ENCODE data around the gene FBF1. TPM values are rescaled to one million over a fixed set of nuclear protein-coding genes. Genes with fewer than 3 reads are reported as not detected.

Gene FBF1
- total and polyA plus RNA-seq, 2 of the 8 experiments (the other 6 are each of a cell fraction or from before 2014, with no cell fraction given) = 8.1 to 13.1 TPM

DNA sequence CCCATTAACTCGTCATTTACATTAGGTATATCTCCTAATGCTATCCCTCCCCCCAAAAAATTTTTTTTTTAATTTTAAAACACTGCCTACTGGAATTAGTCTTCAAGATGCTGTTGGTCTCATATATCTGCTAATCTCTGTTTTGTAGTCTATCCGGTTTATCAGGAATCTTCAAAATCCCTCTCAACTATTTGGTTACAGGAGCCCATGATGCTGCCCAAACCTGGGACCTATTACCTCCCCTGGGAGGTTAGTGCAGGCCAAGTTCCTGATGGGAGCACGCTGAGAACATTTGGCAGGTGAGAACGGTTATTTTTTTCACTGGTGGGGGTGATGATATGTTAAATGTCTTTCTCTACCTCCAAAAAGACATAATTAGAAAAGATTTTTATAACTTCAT, 45.1 kb upstream of the FBF1 start:
- no peaks in the 10 kb centered on the region for H3K27me3 ChIP-seq (replicated peaks in 1 of 4; ENCODE audit: control insufficient read depth in 3 of 4, extremely low read depth in 1 of 4, insufficient read depth in 3 of 4, low read length in 3 of 4)
- H3K14ac ChIP-seq (ENCODE audit: insufficient read length) = no peak overlapping the region
- no peaks in the 10 kb centered on the region for H4K20me1 ChIP-seq (replicated peaks in 1 of 2; ENCODE audit: control insufficient read depth in 1 of 2, insufficient read depth in 2 of 2, low read length in 2 of 2)
- H3K36me3 ChIP-seq (ENCODE audit: control insufficient read depth in 2 of 4, insufficient read depth in 4 of 4, low read length in 3 of 4) = peaks cover 0 to 3% (median 1%) of the 10 kb centered on the region in 4 experiments; a peak in 4 of 8 replicates
- H3K23me2 ChIP-seq (ENCODE audit: low read depth, low read length) = no peaks in the 10 kb centered on the region
- ChIA-PET POLR2A (ENCODE audit: partially characterized antibody) (no interaction called here), CTCF (ENCODE audit: partially characterized antibody) (interaction anchor here (0.7 to 2.7 kb wide), 3 partner anchors 14 to 264 kb away, joined by 3 to 19 read pairs (median 15); partner anchors contain the start of gene CDK3)
- H2AK5ac ChIP-seq (ENCODE audit: low read depth, low read length) = no peak overlapping the region
- H3K27ac ChIP-seq (ENCODE audit: low read depth, low read length) = no peak overlapping the region
- no peak for FAIRE-seq
- no peaks in the 10 kb centered on the region for H3K9me3 ChIP-seq (ENCODE audit: insufficient read depth in 2 of 2, low read depth in 1 of 2, low read length in 1 of 2)
- H3K18ac ChIP-seq (ENCODE audit: extremely low read depth, low read length) = no peak overlapping the region
- 0 out of 2 replicates have a peak, but pooled peaks cover 3% of the 10 kb centered on the region for H3K79me1 ChIP-seq (ENCODE audit: low read depth, low read length)
- no peak overlapping the region for H4K91ac ChIP-seq (replicated peaks; ENCODE audit: insufficient read length, low read length)
- no peak overlapping the region for H2BK15ac ChIP-seq (ENCODE audit: low read length)
- H3K4me1 ChIP-seq (replicated peaks in 1 of 4; ENCODE audit: control insufficient read depth in 3 of 4, insufficient read depth in 4 of 4, low read length in 3 of 4) = peaks cover 7 to 13% (median 10%) of the 10 kb centered on the region in 4 experiments
- H2BK5ac ChIP-seq (ENCODE audit: low read depth, low read length) = no peak overlapping the region
- no peak overlapping the region for H2BK120ac ChIP-seq (replicated peaks; ENCODE audit: low read depth, low read length)
- 91% methylated on average over 4 of the region's 4 CpGs; no CpG with 5 or more reads in 1 of the 2 experiments for WGBS, 2 experiments (ENCODE audit: extremely low coverage in 1 of 2, insufficient coverage in 1 of 2, insufficient read length in 1 of 2, insufficient replicate concordance in 2 of 2, low coverage in 1 of 2, low lambda C conversion rate in 2 of 2, missing lambda C conversion rate in 1 of 2)
- peaks cover 0 to 16% of the 10 kb centered on the region in 2 experiments; a peak in 1 of 4 replicates for H3K79me2 ChIP-seq (ENCODE audit: control insufficient read depth in 1 of 2, insufficient read depth in 2 of 2, low read length in 2 of 2)
- no peak overlapping the region for H3K4ac ChIP-seq (replicated peaks; ENCODE audit: insufficient read length, low read depth, low read length)
- TF ChIP-seq CBX8 (IDR thresholded peaks at IDR 0.05; ENCODE audit: borderline replicate concordance, low read depth, low read length) = no peak
- TF ChIP-seq TAF1 (IDR thresholded peaks at IDR 0.05; ENCODE audit: low read depth, low read length) = no peak
- no peak overlapping the region for H3K56ac ChIP-seq (replicated peaks; ENCODE audit: insufficient read length, low read depth, low read length)
- no peak overlapping the region for H4K8ac ChIP-seq (ENCODE audit: extremely low read depth, insufficient read depth, low read length)
- H3K4me2 ChIP-seq (ENCODE audit: insufficient read depth in 1 of 2, low read depth in 2 of 2, low read length in 2 of 2) = no peak overlapping the region
- H2BK12ac ChIP-seq (ENCODE audit: low read depth, low read length) = no peak overlapping the region
- H3K4me3 ChIP-seq (ENCODE audit: extremely low read depth in 1 of 4, insufficient read depth in 2 of 4, low read depth in 3 of 4, low read length in 4 of 4) = no peak overlapping the region
- H3K9ac ChIP-seq (replicated peaks in 1 of 4; ENCODE audit: extremely low read depth in 1 of 4, low read depth in 3 of 4, low read length in 3 of 4) = no peak overlapping the region
- H3K23ac ChIP-seq (ENCODE audit: insufficient read length) = no peak overlapping the region
- no peak overlapping the region for H4K5ac ChIP-seq (ENCODE audit: insufficient read length, low read depth, low read length)
- H2BK20ac ChIP-seq (ENCODE audit: low read length) = no peak overlapping the region
- H2AFZ ChIP-seq (ENCODE audit: low read length) = no peak overlapping the region
- no peak for DNase-seq (ENCODE audit: low read depth in 1 of 2, low spot score in 2 of 2)
